Kasumi-1 (cell line): ENCODE results near the gene KCNQ1.

Source experiments
- DNase-seq, 2 experiments: peaks; one replicate each; lab custom pipeline; 2025; lab: John Stamatoyannopoulos, UW

KCNQ1 gene

GRCh38 chr11:2566223-2567025 is 121.6 kb downstream of the KCNQ1 start:
- no peak for DNase-seq

- no peak for DNase-seq
Measured at GRCh38 chr11:2567026-2567671, 122.3 kb downstream of the KCNQ1 start.

GRCh38 chr11:2569321-2569721 is 124.5 kb downstream of the KCNQ1 start:
- DNase-seq, result no peak

GRCh38 chr11:2569731-2570210 is 125.0 kb downstream of the KCNQ1 start:
- no peak for DNase-seq

- no peak for DNase-seq
Measured at GRCh38 chr11:2570211-2570811, 125.5 kb downstream of the KCNQ1 start.

GRCh38 chr11:2570841-2571597 is 126.2 kb downstream of the KCNQ1 start:
- no peak for DNase-seq

- no peak for DNase-seq
Measured at GRCh38 chr11:2571598-2572281, 126.9 kb downstream of the KCNQ1 start.

GRCh38 chr11:2572491-2573239 is 127.9 kb downstream of the KCNQ1 start:
- no peak for DNase-seq

- DNase-seq, result no peak
Measured at GRCh38 chr11:2573240-2574042, 128.6 kb downstream of the KCNQ1 start.

GRCh38 chr11:2574043-2574552 is 129.3 kb downstream of the KCNQ1 start:
- no peak for DNase-seq

- DNase-seq, result no peak
Measured at GRCh38 chr11:2574553-2575535, 130.0 kb downstream of the KCNQ1 start.

- no peak for DNase-seq
Measured at GRCh38 chr11:2575591-2576051, 130.8 kb downstream of the KCNQ1 start.

GRCh38 chr11:2576111-2576510 is 131.3 kb downstream of the KCNQ1 start:
- DNase-seq, result no peak

GRCh38 chr11:2576549-2576948 is 131.7 kb downstream of the KCNQ1 start:
- DNase-seq, result no peak

- no peak for DNase-seq
Measured at GRCh38 chr11:2577031-2577990, 132.5 kb downstream of the KCNQ1 start.

GRCh38 chr11:2577991-2578928 is 133.5 kb downstream of the KCNQ1 start:
- no peak for DNase-seq
